NT2/D1 (cell line): ENCODE data around the gene DHFR2.

Source experiments
- DNase-seq: peaks from one replicate; pipeline ENCODE4 v3.0.0-alpha.2; 2011; ENCODE audit warnings: low read depth, low spot score
- H3K27me3 ChIP-seq: 2 replicates; pipeline ENCODE4 v1.6.0; 2011; ENCODE audit warnings: mild to moderate bottlenecking; ENCODE audit not compliant: insufficient read length, insufficient read depth
- H3K36me3 ChIP-seq: 2 replicates; pipeline ENCODE4 v1.6.1; 2011; ENCODE audit warnings: mild to moderate bottlenecking, low read length, mixed read lengths; ENCODE audit not compliant: insufficient read depth, insufficient read length
- H3K4me1 ChIP-seq: 2 replicates; pipeline ENCODE4 v1.5.1; 2011; ENCODE audit not compliant: insufficient read depth, insufficient read length
- H3K4me3 ChIP-seq: 2 replicates; pipeline ENCODE4 v1.5.1; 2011; ENCODE audit warnings: low read depth; ENCODE audit not compliant: insufficient read length
- H3K9ac ChIP-seq: 2 replicates; pipeline ENCODE4 v1.6.0; 2011; ENCODE audit warnings: low read depth; ENCODE audit not compliant: insufficient read length
- H3K9me3 ChIP-seq: 2 replicates; pipeline ENCODE4 v1.5.1; 2011; ENCODE audit warnings: mild to moderate bottlenecking, low read length; ENCODE audit not compliant: insufficient read depth
- SUZ12 ChIP-seq: IDR thresholded peaks from 2 replicates; pipeline ENCODE4 v1.6.1; 2011; ENCODE audit not compliant: insufficient read length, insufficient read depth; ENCODE audit errors: extremely low read depth
- YY1 ChIP-seq: IDR thresholded peaks from 2 replicates; pipeline ENCODE4 v1.6.1; 2011; ENCODE audit not compliant: insufficient read length, insufficient read depth
- ZNF274 ChIP-seq: IDR thresholded peaks from 2 replicates; pipeline ENCODE4 v1.6.1; 2011; ENCODE audit warnings: mild to moderate bottlenecking, low read depth, low read length

DHFR2 gene

GRCh38 chr3:94015025-94015424 is 47.7 kb downstream of the DHFR2 start:
- Histone ChIP-seq H3K4me1 (no peaks in the 10 kb centered on the region), H3K9ac (no peak overlapping the region), H3K27me3 (no peaks in the 10 kb centered on the region), H3K36me3 (no peaks in the 10 kb centered on the region), H3K9me3 (no peaks in the 10 kb centered on the region), H3K4me3 (no peak overlapping the region)
- TF ChIP-seq ZNF274 = no peak
- TF ChIP-seq YY1 = no peak
- TF ChIP-seq SUZ12 = no peak
- no peak for DNase-seq

GRCh38 chr3:94012185-94012584 is 50.5 kb downstream of the DHFR2 start:
- TF ChIP-seq YY1 = no peak
- no peak for TF ChIP-seq SUZ12
- TF ChIP-seq ZNF274 = no peak
- Histone ChIP-seq H3K4me3 (no peak overlapping the region), H3K9ac (no peak overlapping the region), H3K9me3 (no peaks in the 10 kb centered on the region), H3K27me3 (no peaks in the 10 kb centered on the region), H3K4me1 (no peaks in the 10 kb centered on the region), H3K36me3 (peaks cover 3% of the 10 kb centered on the region)
- DNase-seq = no peak

GRCh38 chr3:94011233-94011711 is 51.4 kb downstream of the DHFR2 start:
- Histone ChIP-seq H3K4me1 (no peaks in the 10 kb centered on the region), H3K36me3 (peaks cover 6% of the 10 kb centered on the region), H3K27me3 (no peaks in the 10 kb centered on the region), H3K4me3 (no peak overlapping the region), H3K9me3 (no peaks in the 10 kb centered on the region), H3K9ac (no peak overlapping the region)
- DNase-seq = no peak
- TF ChIP-seq YY1 = no peak
- no peak for TF ChIP-seq ZNF274
- TF ChIP-seq SUZ12 = no peak

- no peaks in the 10 kb centered on the region for H3K4me1 ChIP-seq
- no peak overlapping the region for H3K9ac ChIP-seq
- no peak for DNase-seq
- no peak for TF ChIP-seq ZNF274
- no peak overlapping the region for H3K4me3 ChIP-seq
- H3K36me3 ChIP-seq = peaks cover 6% of the 10 kb centered on the region
- H3K9me3 ChIP-seq = no peaks in the 10 kb centered on the region
- H3K27me3 ChIP-seq = no peaks in the 10 kb centered on the region
These were observed 53.1 kb downstream of the DHFR2 start for GRCh38 chr3:94009608-94010007.

GRCh38 chr3:94008253-94008652 is 54.5 kb downstream of the DHFR2 start:
- Histone ChIP-seq H3K9me3 (no peaks in the 10 kb centered on the region), H3K4me1 (no peaks in the 10 kb centered on the region), H3K9ac (no peak overlapping the region), H3K4me3 (no peak overlapping the region), H3K27me3 (no peaks in the 10 kb centered on the region), H3K36me3 (peaks cover 6% of the 10 kb centered on the region)
- TF ChIP-seq YY1 = no peak
- TF ChIP-seq SUZ12 = no peak
- TF ChIP-seq ZNF274 = no peak
- DNase-seq = no peak
